ENCODE results near the gene RAX2. TPM values are rescaled to one million over a fixed set of nuclear protein-coding genes. Genes with fewer than 3 reads are reported as not detected.

Gene RAX2
- total RNA-seq, 1 donor from 2014 or later, result not detected

DNA sequence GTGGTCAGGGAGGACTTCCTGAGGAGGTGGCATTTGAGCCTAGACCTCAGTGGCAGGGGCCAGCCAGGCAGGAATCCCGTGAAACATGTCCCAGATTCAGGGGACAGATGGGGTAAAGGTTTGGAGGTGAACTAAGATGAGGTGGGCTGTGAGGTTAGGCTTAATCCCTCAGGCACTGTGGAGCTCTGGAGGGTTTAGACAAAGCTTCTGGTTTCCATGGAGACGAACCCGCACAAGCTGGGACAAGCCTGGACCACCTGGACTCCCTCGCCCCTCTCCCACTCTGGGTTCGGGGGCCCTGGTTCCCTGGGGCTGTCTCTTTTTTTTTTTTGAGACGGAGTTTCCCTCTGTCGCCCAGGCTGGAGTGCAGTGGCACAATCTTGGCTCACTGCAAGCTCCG is 48.1 kb downstream of the RAX2 start:
- H3K4me1 ChIP-seq, result peaks cover 15% of the 10 kb centered on the region
- peaks cover 42% of the 10 kb centered on the region for H3K27me3 ChIP-seq (ENCODE audit: low read depth)
- no peak overlapping the region for H3K4me3 ChIP-seq
- H3K9me3 ChIP-seq, result no peaks in the 10 kb centered on the region
- no peak for DNase-seq
- intact Hi-C loops (cut with DNase I), result no loop called here
- no peak for ATAC-seq
- no peak overlapping the region for H3K27ac ChIP-seq
- no peaks in the 10 kb centered on the region for H3K36me3 ChIP-seq
- TF ChIP-seq CTCF (IDR thresholded peaks at IDR 0.05), result no peak

- TF ChIP-seq CTCF (IDR thresholded peaks at IDR 0.05), result no peak
- Histone ChIP-seq H3K4me3 (no peak overlapping the region), H3K36me3 (no peaks in the 10 kb centered on the region), H3K27me3 (ENCODE audit: low read depth) (peaks cover 45% of the 10 kb centered on the region), H3K4me1 (peaks cover 15% of the 10 kb centered on the region), H3K27ac (no peak overlapping the region), H3K9me3 (no peaks in the 10 kb centered on the region)
- DNase-seq (no peak), ATAC-seq (no peak)
- intact Hi-C loops (cut with DNase I), result no loop called here
Measured at GRCh38 chr19:3723110-3723488, 48.9 kb downstream of the RAX2 start.

DNA sequence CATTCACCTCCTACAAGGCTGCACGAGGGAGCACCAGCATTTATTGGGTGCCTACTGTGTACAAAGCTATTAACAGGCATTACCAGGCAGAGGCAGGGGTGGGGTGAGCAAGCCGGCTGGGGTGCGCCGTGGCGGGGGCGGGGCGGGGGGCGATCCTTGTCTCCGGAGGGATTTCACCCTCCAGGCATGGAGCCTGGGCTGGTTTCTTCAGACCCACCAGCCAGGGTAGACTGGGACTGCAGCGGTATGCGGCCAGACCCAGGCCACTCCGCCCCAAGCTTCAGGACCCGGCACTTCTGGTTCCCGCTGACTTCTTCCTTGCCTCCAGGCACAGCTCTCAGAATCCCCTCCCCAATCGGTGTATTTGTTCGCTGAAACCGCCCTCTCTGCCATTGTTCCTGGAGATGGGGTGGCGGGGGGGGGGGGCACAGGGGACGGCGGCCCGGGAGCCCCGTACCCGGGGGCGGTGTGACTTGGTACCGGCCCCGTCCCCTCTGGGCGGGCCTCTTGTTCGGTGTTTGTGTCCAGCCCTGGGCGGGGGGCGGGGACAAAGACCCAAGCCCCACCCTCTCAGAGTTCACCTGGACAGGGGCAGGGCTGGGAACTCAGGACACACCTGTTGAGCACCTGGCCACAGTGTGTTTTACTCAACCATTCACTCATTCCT is 49.5 kb downstream of the RAX2 start:
- no peak overlapping the region for H3K27ac ChIP-seq
- H3K9me3 ChIP-seq, result no peaks in the 10 kb centered on the region
- H3K27me3 ChIP-seq (ENCODE audit: low read depth), result peaks cover 45% of the 10 kb centered on the region
- peaks cover 15% of the 10 kb centered on the region for H3K4me1 ChIP-seq
- intact Hi-C loops (cut with DNase I), result no loop called here
- TF ChIP-seq CTCF (IDR thresholded peaks at IDR 0.05), result no peak
- H3K36me3 ChIP-seq, result no peaks in the 10 kb centered on the region
- ATAC-seq (peak; percentile 28), DNase-seq (peak; percentile 60)
- H3K4me3 ChIP-seq, result peak overlapping the region; percentile 48

DNA sequence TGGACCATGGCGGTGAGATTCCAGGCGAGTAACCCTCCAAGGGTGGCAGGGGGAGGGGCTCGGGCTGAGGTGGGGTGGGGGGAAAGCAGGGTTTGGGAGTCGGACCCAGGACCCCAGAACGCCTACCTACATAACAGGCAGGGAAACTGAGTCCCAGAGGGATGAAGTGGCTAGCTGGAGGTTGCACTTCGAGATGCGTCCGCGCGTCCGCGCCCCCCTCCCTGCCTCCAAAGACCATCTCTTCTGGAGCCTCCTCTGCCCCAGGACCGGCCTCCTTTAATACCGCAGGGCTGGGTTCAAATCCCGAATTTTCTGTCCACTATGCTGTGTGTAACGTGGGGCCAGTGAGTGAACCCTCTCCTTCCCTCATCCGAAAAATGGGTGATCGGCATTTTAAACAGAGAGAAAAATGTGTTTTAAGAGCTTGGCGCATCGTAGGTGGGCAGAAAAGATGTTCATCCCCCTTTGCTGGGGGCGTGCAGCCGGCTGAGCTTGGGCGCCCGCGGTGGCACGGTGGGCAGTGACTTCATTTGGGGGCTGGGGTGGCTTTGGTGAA is 50.1 kb downstream of the RAX2 start:
- no peaks in the 10 kb centered on the region for H3K36me3 ChIP-seq
- intact Hi-C loops (cut with DNase I), result no loop called here
- TF ChIP-seq CTCF (IDR thresholded peaks at IDR 0.05), result no peak
- H3K27ac ChIP-seq, result no peak overlapping the region
- peaks cover 45% of the 10 kb centered on the region for H3K27me3 ChIP-seq (ENCODE audit: low read depth)
- DNase-seq (no peak), ATAC-seq (no peak)
- peaks cover 15% of the 10 kb centered on the region for H3K4me1 ChIP-seq
- peak overlapping the region; percentile 48 for H3K4me3 ChIP-seq
- H3K9me3 ChIP-seq, result no peaks in the 10 kb centered on the region

- Histone ChIP-seq H3K27ac (no peak overlapping the region), H3K4me1 (peaks cover 15% of the 10 kb centered on the region), H3K36me3 (no peaks in the 10 kb centered on the region), H3K27me3 (ENCODE audit: low read depth) (peaks cover 45% of the 10 kb centered on the region), H3K4me3 (peak overlapping the region; percentile 48), H3K9me3 (no peaks in the 10 kb centered on the region)
- TF ChIP-seq CTCF (IDR thresholded peaks at IDR 0.05), result no peak
- intact Hi-C loops (cut with DNase I), result no loop called here
- peak; percentile 92 to 95 for ATAC-seq
- peak; percentile 91 for DNase-seq
Measured at GRCh38 chr19:3721131-3721886, 50.7 kb downstream of the RAX2 start.

Measured in lower lobe of right lung (tissue), 2 donors.